GM21381 (cell line): ENCODE measurements around the gene MUC6.

ENCODE experiments used
- ATAC-seq: cut with Tn5 transposase; IDR thresholded peaks from one replicate; pipeline ENCODE4 v1.9.1; 2021; ENCODE audit warnings: mild to moderate bottlenecking, moderate library complexity; ENCODE audit not compliant: unreplicated experiment

The MUC6 gene

DNA sequence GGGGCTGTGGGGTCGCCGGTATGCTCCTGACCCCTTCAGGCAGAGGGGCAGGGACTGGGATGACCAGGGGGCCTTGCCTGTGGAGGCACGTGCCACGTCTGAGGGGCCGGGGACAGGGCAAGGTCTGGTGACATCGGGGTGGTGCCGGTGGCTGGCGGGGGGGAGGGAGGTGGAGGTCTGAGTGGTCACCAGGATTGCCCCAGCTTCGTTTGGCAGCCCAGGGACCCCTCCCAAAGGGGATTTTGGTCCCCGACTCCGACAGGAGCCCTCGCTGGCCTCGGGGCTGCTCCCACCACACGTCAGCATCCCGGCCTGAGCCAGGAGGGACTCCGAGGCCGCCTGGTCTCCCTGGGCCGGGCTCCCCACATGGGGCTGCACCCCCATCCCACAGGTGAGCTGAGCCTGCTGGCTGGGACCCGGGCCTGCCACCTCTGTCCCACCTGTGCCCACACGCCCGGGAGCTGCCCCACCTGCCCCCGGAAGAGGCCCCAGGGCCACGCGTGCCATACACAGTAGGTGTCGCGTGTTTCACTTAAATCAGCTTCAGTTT, 1.1 kb upstream of the MUC6 start:
- no peak for ATAC-seq

DNA sequence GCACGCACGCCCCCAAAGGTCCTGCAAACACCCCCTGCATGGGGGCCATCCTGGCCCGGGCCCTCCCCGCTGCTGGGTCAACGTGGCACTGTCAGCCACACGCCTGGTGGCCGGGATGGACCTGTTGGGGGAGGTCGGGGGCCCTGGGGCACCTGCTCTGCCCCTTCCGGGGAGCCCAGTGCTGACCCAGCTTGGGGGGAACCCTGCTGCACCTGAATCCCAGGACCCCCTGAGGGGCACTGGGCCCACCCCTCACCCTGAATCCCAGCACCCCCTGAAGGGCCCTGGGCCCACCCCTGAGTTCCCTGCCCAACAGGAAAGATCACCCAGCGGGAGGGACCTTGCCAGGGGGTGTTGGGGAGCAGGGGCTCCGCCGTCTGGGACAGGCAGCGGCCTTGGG, 413 bp upstream of the MUC6 start:
- ATAC-seq = no peak

GRCh38 chr11:1035577-1036283, 788 bp downstream of the MUC6 start:
- ATAC-seq = no peak

- no peak for ATAC-seq
Measured at GRCh38 chr11:1034456-1035295, 1.8 kb downstream of the MUC6 start.

DNA sequence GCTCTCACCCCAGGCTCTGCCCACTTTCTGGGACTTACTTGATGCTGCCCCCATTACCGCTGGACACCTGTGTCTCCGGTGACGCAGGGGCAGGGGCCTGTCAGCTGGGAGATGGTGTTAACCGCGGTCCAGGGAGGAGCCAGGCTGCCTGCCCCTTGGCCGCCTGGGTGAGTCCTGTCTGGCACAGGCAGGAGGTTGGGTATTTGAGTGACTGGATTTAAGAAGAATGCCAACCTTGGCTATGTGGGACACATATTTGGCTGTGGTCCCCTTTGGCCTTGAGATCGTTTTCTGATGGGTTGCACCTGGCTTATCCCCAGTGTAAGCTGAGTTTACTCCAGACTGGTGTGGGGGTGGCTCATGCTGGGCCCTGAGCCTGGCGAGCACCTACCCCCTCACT, 2.5 kb downstream of the MUC6 start:
- no peak for ATAC-seq

GRCh38 chr11:1033016-1033798, 3.3 kb downstream of the MUC6 start:
- no peak for ATAC-seq

GRCh38 chr11:1032310-1032891, 4.1 kb downstream of the MUC6 start:
- no peak for ATAC-seq

GRCh38 chr11:1031121-1031899, 5.2 kb downstream of the MUC6 start:
- no peak for ATAC-seq

- no peak for ATAC-seq
Measured at GRCh38 chr11:1030556-1030955, 6.0 kb downstream of the MUC6 start.

GRCh38 chr11:1030086-1030485, 6.4 kb downstream of the MUC6 start:
- no peak for ATAC-seq

DNA sequence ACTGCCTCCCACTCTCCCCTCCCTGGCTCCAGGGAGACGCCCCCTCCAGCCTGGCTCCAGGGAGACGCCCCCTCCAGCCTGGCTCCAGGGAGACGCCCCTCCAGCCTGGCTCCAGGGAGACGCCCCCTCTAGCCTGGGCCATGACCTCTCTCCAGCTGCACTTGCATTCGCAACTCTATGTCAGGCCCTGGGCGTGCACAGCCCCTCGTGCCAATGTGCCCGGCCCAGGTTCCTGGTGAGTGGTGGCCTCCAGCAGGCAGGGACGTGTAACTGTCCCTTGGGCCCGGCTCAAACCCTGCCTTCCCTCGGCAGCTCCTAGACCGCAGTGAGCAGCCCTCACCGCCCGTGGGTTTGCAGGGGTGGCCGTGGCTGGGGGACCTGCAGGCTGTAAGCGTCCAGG, 6.9 kb downstream of the MUC6 start:
- no peak for ATAC-seq

- ATAC-seq = no peak
Measured at GRCh38 chr11:1029051-1029450, 7.5 kb downstream of the MUC6 start.

DNA sequence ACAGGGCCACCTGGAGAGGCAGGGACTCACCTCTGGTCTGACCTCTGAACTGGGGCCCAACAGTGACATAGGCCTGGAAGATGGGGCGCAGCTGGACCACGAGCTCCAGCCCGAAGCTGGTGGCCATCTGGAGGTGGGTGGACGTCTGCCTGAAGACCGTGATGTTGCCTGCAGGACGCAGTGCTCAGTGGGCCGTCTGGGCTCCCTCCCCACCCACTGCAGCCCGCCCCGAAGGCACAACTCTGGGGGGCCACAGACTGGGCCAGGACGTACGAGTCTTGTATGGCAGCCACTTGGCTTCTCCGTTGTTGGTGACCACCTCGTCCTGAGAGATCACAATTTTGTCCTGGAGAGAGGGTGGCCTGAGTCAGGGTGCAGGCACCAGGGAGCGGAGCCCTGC, 7.9 kb downstream of the MUC6 start:
- no peak for ATAC-seq

GRCh38 chr11:1028291-1028540, 8.3 kb downstream of the MUC6 start:
- no peak for ATAC-seq

DNA sequence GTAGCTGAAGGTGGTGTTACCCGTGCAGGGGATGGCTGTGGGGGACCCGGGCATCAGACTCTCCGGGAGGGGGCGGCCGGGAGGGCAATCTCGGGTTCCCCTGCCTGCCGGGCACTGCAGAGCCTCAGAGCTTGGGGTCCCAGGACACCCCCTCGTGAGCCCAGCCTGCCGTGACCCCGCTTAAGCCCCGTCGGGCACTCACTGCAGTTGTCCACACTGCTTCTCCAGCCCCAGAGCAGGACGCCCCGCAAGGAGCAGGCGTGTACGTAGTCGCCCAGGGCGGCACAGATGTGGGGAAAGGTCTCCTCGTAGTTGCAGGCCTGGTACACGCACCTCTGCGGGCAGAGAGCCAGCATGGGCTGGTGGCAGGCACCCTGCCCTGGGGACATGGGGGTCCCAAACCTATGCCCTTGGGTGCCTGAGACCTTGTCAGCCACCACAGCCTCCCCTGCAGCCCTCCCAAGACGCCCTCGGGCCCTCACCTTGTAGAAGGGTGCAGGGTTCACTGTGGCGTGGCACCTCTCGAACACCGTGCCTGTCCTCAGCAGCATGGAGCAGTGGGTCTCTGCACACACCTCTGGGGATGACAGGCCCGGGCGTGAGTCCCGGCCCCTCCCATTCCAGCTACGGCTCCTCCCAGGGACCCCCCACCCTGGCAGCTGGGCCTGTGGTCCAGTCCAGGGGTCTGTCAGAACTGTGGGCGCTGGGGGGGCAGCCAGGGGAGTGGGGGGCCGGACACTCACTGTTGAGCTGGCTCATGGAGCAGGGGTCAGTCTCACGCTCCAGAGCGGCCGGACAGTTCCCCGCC, 8.8 kb downstream of the MUC6 start:
- ATAC-seq = no peak

- ATAC-seq = no peak
Measured at GRCh38 chr11:1026641-1027482, 9.7 kb downstream of the MUC6 start.

DNA sequence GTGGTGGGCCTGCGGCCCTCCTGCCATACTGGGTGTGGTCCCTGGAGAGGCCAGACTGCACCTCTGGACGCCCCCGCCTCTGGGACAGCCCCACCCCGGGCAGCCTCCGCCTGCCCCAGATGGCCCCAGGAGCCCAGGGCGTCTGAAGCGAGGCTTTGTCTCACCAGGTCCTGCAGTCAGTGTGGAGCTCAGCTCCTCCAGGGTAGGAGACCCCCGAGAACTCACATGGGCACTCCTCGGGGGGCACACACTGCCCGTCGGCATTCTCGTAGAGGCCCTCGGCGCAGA, 10.4 kb downstream of the MUC6 start:
- ATAC-seq = no peak

GRCh38 chr11:1025410-1026162, 10.9 kb downstream of the MUC6 start:
- no peak for ATAC-seq
